Esophagus muscularis mucosa (tissue), 4 donors: Measurements from ENCODE around the gene SLC35B1.
A peak's percentile ranks its signal among the peaks of the same experiment; 100 is the strongest.

Source experiments
- EP300 ChIP-seq: sonication (generic); formaldehyde crosslinking; IDR thresholded peaks from one replicate; pipeline ENCODE4 v1.6.1; 2017; ENCODE audit warnings: antibody characterized with exemption
- POLR2AphosphoS5 ChIP-seq, 2 donors: sonication (generic); formaldehyde crosslinking; IDR thresholded peaks; one replicate each; pipeline ENCODE4 v1.6.1; 2017; ENCODE audit warnings: antibody characterized with exemption in 2 of 2
- TF ChIP-seq, protein P1 (sequence below), 3 experiments: fragments of 200-600 bp in 2 of 3; fragments of 450-650 bp in 1 of 3; sonication (generic) in 2 of 3; IDR thresholded peaks; one replicate each; pipeline ENCODE4 v1.5.1; 2017 to 2019; ENCODE audit warnings: antibody characterized with exemption in 3 of 3, mild to moderate bottlenecking in 2 of 3, moderate library complexity in 1 of 3

DNA sequence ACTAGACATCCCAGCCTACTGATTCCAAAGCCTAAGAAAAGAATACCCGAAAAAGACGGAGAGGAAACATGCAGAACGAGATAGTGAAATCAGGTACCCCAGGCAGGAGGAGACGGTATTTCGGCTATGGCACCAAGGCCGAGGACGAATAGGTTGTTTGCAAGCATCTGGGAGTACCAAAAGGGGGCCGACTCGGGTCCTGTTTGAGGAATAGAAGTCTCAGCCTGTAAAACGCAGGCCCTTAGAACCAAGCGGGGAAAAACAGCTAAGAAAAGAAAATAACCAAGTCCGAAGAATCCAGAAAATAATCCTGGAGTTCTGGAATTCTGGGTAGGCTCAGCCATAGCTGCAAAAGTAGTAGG, 537 bp downstream of the SLC35B1 start:
- no peak for TF ChIP-seq POLR2AphosphoS5 (IDR thresholded peaks at IDR 0.05)
- TF ChIP-seq, protein P1, sequence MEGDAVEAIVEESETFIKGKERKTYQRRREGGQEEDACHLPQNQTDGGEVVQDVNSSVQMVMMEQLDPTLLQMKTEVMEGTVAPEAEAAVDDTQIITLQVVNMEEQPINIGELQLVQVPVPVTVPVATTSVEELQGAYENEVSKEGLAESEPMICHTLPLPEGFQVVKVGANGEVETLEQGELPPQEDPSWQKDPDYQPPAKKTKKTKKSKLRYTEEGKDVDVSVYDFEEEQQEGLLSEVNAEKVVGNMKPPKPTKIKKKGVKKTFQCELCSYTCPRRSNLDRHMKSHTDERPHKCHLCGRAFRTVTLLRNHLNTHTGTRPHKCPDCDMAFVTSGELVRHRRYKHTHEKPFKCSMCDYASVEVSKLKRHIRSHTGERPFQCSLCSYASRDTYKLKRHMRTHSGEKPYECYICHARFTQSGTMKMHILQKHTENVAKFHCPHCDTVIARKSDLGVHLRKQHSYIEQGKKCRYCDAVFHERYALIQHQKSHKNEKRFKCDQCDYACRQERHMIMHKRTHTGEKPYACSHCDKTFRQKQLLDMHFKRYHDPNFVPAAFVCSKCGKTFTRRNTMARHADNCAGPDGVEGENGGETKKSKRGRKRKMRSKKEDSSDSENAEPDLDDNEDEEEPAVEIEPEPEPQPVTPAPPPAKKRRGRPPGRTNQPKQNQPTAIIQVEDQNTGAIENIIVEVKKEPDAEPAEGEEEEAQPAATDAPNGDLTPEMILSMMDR (IDR thresholded peaks at IDR 0.05), result peak in 1 of 3 experiments; percentile 5
- TF ChIP-seq EP300, result no peak
